PC-3 (cell line): ENCODE data around the gene UBAP2L. TPM values are rescaled to one million over a fixed set of nuclear protein-coding genes. Genes with fewer than 3 reads are reported as not detected.

Experiments
- ATAC-seq: fragments of 200-7000 bp; cut with Tn5 transposase; 2 replicates; pipeline ENCODE4 v1.9.1; 2020; ENCODE audit warnings: mild to moderate bottlenecking, moderate library complexity
- BruUV-seq: library from RNA; stranded (reverse); fragments of 400-500 nt; replicated peaks from 2 replicates; lab custom pipeline; 2021; lab: Mats Ljungman, UMichigan
- CTCF ChIA-PET: fragments of 300-600 bp; sonication (Branson Sonifier 250); formaldehyde crosslinking; loops from one replicate; lab custom pipeline; 2022; ENCODE audit warnings: antibody characterized with exemption; lab: Charles Lee
- POLR2A ChIA-PET: fragments of 300-600 bp; sonication (Branson Sonifier 250); formaldehyde crosslinking; loops from one replicate; lab custom pipeline; 2022; ENCODE audit warnings: antibody characterized with exemption; ENCODE audit not compliant: unreplicated experiment; lab: Charles Lee
- DNase-seq: peaks from one replicate; pipeline ENCODE4 v3.0.0-alpha.2; 2015
- H2AFZ ChIP-seq: fragments of 300-600 bp; sonication (generic); 2 replicates; pipeline ENCODE4 v1.6.0; 2016; ENCODE audit warnings: antibody characterized with exemption, low read length
- H3F3A ChIP-seq: fragments of 300-600 bp; sonication (generic); one replicate; pipeline ENCODE4 v1.6.0; 2017; ENCODE audit warnings: antibody characterized with exemption, low read length, control low read depth, mild to moderate bottlenecking; ENCODE audit not compliant: unreplicated experiment
- H3K27ac ChIP-seq: fragments of 300-600 bp; sonication (generic); 2 replicates; pipeline ENCODE4 v1.5.1; 2016; ENCODE audit warnings: mild to moderate bottlenecking, low read length
- H3K27me3 ChIP-seq: fragments of 300-600 bp; sonication (generic); 2 replicates; pipeline ENCODE4 v1.6.1; 2016; ENCODE audit warnings: low read length, mixed read lengths
- H3K36me3 ChIP-seq: fragments of 300-600 bp; sonication (generic); 2 replicates; pipeline ENCODE4 v1.6.1; 2016; ENCODE audit warnings: low read depth, mixed run types, low read length, mixed read lengths
- H3K4me1 ChIP-seq: fragments of 300-600 bp; sonication (generic); 2 replicates; pipeline ENCODE4 v1.5.1; 2016; ENCODE audit warnings: low read length; ENCODE audit not compliant: insufficient read depth
- H3K4me2 ChIP-seq: fragments of 300-600 bp; sonication (generic); 2 replicates; pipeline ENCODE4 v1.6.0; 2016; ENCODE audit warnings: low read length
- H3K4me3 ChIP-seq: fragments of 300-600 bp; sonication (generic); 2 replicates; pipeline ENCODE4 v1.5.1; 2016; ENCODE audit warnings: mild to moderate bottlenecking, low read length, mixed read lengths
- H3K79me2 ChIP-seq: fragments of 300-600 bp; sonication (generic); 2 replicates; pipeline ENCODE4 v1.6.1; 2017; ENCODE audit warnings: low read length, mixed read lengths
- H3K9ac ChIP-seq: fragments of 300-600 bp; sonication (generic); 2 replicates; pipeline ENCODE4 v1.6.0; 2016; ENCODE audit warnings: mild to moderate bottlenecking, low read length
- H3K9me2 ChIP-seq: fragments of 300-600 bp; sonication (generic); replicated peaks from 2 replicates; pipeline ENCODE4 v1.6.1; 2016; ENCODE audit warnings: mixed run types, low read length, mixed read lengths
- H3K9me3 ChIP-seq: fragments of 300-600 bp; sonication (generic); 2 replicates; pipeline ENCODE4 v1.6.1; 2016; ENCODE audit warnings: low read length, mixed read lengths
- H4K20me1 ChIP-seq: fragments of 300-600 bp; sonication (generic); 2 replicates; pipeline ENCODE4 v1.6.1; 2016; ENCODE audit warnings: low read length, mixed read lengths
- EZH2 ChIP-seq: fragments of 300-600 bp; sonication (generic); IDR thresholded peaks from one replicate; pipeline ENCODE4 v1.6.1; 2017; ENCODE audit warnings: antibody characterized with exemption, mild to moderate bottlenecking, low read length; ENCODE audit not compliant: unreplicated experiment
- EZH2phosphoT487 ChIP-seq: fragments of 300-600 bp; sonication (generic); IDR thresholded peaks from 2 replicates; pipeline ENCODE4 v1.6.1; 2018; ENCODE audit warnings: mild to moderate bottlenecking, antibody characterized with exemption, low read length, borderline replicate concordance
- intact Hi-C: fragments of 100-400 bp; cut with micrococcal nuclease; formaldehyde crosslinking; loops from 2 replicates; pipeline ENCODE4 v1.9.0; 2023
- total RNA-seq: library from RNA; depleted of rRNA; stranded (reverse); fragments of >200 nt; gene quantifications from 2 replicates; pipeline ENCODE4 v1.2.3, GENCODE V29; 2014
- TF ChIP-seq, protein P1 (sequence below): fragments of 300-600 bp; sonication (generic); conservative IDR thresholded peaks from 2 replicates; pipeline ENCODE4 v1.5.1; 2017; ENCODE audit warnings: antibody characterized with exemption, low read depth, mild to moderate bottlenecking, low read length

UBAP2L gene
- total RNA-seq, 1 experiment from 2014 or later = 128 TPM

DNA sequence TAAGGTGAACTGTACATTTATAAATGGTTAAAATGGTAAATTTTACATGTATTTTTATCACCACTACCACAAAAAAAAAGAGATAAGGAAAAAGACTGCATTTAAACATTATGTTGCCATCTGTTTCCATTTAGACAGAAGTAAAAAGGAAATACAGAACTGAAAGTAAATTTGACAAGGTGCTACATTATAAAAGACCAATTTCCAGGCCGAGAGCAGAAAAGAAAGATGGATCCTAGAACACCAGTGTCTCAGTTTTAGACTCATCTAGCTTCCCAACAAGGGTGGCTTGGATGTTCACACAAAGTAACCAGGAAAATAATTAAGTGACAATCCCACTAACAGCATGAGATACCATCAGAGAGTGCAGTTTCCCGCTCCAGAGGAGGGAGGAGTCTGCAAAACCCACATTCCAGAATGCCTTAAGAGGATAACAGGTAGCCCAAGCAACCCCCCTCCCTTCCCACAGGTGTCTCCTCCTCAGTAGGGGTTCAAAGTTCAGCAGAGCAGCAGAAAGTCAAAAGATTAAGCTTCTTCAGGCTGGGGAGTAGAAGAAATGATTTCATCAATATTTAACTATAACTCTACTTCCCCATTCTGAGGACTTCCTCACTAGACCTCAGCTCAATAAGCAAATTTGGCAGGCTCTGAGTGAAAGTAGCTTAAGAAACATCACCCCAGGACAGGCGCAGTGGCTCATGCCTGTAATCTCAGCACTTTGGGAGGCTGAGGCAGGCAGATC is 40.6 kb upstream of the UBAP2L start:
- intact Hi-C loops = no loop called here
- CTCF ChIA-PET = no interaction called here
- peaks cover 69% of the 10 kb centered on the region for H4K20me1 ChIP-seq

GRCh38 chr1:154181944-154182343 is 38.8 kb upstream of the UBAP2L start:
- Histone ChIP-seq H3K4me1 (peaks cover 43% of the 10 kb centered on the region), H3K36me3 (peaks cover 32% of the 10 kb centered on the region), H3K4me2 (peak overlapping the region; percentile 90), H3K9ac (peak overlapping the region; percentile 93), H3K27ac (peak overlapping the region; percentile 83), H3K79me2 (peaks cover 60% of the 10 kb centered on the region), H3F3A (no peaks in the 10 kb centered on the region), H3K9me3 (no peaks in the 10 kb centered on the region), H3K27me3 (no peaks in the 10 kb centered on the region), H3K9me2 (no peaks in the 10 kb centered on the region), H4K20me1 (peaks cover 52% of the 10 kb centered on the region), H3K4me3 (peak overlapping the region; percentile 80), H2AFZ (no peak overlapping the region)
- no peak for ATAC-seq
- TF ChIP-seq, protein P1, sequence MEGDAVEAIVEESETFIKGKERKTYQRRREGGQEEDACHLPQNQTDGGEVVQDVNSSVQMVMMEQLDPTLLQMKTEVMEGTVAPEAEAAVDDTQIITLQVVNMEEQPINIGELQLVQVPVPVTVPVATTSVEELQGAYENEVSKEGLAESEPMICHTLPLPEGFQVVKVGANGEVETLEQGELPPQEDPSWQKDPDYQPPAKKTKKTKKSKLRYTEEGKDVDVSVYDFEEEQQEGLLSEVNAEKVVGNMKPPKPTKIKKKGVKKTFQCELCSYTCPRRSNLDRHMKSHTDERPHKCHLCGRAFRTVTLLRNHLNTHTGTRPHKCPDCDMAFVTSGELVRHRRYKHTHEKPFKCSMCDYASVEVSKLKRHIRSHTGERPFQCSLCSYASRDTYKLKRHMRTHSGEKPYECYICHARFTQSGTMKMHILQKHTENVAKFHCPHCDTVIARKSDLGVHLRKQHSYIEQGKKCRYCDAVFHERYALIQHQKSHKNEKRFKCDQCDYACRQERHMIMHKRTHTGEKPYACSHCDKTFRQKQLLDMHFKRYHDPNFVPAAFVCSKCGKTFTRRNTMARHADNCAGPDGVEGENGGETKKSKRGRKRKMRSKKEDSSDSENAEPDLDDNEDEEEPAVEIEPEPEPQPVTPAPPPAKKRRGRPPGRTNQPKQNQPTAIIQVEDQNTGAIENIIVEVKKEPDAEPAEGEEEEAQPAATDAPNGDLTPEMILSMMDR = no peak
- no peak for TF ChIP-seq EZH2phosphoT487
- no peak for TF ChIP-seq EZH2
- ChIA-PET POLR2A (interaction anchor here (0.7 kb wide), 1 partner anchor 169 kb away, joined by 3 read pairs; no protein-coding TSS in a partner anchor), CTCF (interaction anchor here (0.7 to 1.0 kb wide), 2 partner anchors 18 to 194 kb away, joined by 3 to 4 read pairs; no protein-coding TSS in a partner anchor)
- intact Hi-C loops = loop anchor here (1.0 kb wide), 1 partner anchor 38 kb away; the partner anchor contains the start of gene UBAP2L
- no TSS peak for BruUV-seq
- no peak for DNase-seq

More for the DNA sequence above, 40.6 kb upstream of the UBAP2L start:
- H3K9me3 ChIP-seq = no peaks in the 10 kb centered on the region
- H2AFZ ChIP-seq = no peak overlapping the region
- peaks cover 44% of the 10 kb centered on the region for H3K36me3 ChIP-seq
- peaks cover 43% of the 10 kb centered on the region for H3K4me1 ChIP-seq
- no TSS peak for BruUV-seq
- TF ChIP-seq EZH2 (no peak), EZH2phosphoT487 (no peak)
- TF ChIP-seq, protein P1 = no peak
- H3K9ac ChIP-seq = no peak overlapping the region
- peak overlapping the region; percentile 48; the same call in 1 of the 2 replicates for H3K4me3 ChIP-seq
- ATAC-seq (no peak), DNase-seq (no peak)
- H3K4me2 ChIP-seq = peak overlapping the region; percentile 68
- POLR2A ChIA-PET = no interaction called here
- no peak overlapping the region for H3K27ac ChIP-seq
- no peaks in the 10 kb centered on the region for H3F3A ChIP-seq
- no peaks in the 10 kb centered on the region for H3K9me2 ChIP-seq
- peaks cover 78% of the 10 kb centered on the region for H3K79me2 ChIP-seq
- H3K27me3 ChIP-seq = no peaks in the 10 kb centered on the region
